Osteoblast (primary cell): ENCODE results near the gene SPARC. TPM values are rescaled to one million over a fixed set of nuclear protein-coding genes. Genes with fewer than 3 reads are reported as not detected.
A peak's percentile ranks its signal among the peaks of the same experiment; 100 is the strongest.

ENCODE experiments used
- DNase-seq: peaks from one replicate; pipeline ENCODE4 v3.0.0; 2011; ENCODE audit warnings: low spot score, mixed read lengths; ENCODE audit not compliant: insufficient read length; ENCODE audit errors: missing footprints
- H2AFZ ChIP-seq: 2 replicates; pipeline ENCODE4 v1.6.0; 2011; ENCODE audit warnings: mild to moderate bottlenecking, low read length
- H3K27ac ChIP-seq: 2 replicates; pipeline ENCODE4 v1.5.1; 2011; ENCODE audit warnings: mild to moderate bottlenecking, low read depth, low read length, moderate library complexity
- H3K27me3 ChIP-seq: 2 replicates; pipeline ENCODE4 v1.6.0; 2012; ENCODE audit warnings: mild to moderate bottlenecking, control low read depth, inconsistent platforms, low read length, moderate library complexity; ENCODE audit not compliant: insufficient read depth
- H3K36me3 ChIP-seq: 2 replicates; pipeline ENCODE4 v1.5.1; 2011; ENCODE audit warnings: mild to moderate bottlenecking, low read length, control low read depth, moderate library complexity; ENCODE audit not compliant: insufficient read depth
- H3K4me1 ChIP-seq: 2 replicates; pipeline ENCODE4 v1.5.1; 2011; ENCODE audit warnings: mild to moderate bottlenecking, low read length, control low read depth, moderate library complexity; ENCODE audit not compliant: insufficient read depth
- H3K4me2 ChIP-seq: 2 replicates; pipeline ENCODE4 v1.6.0; 2011; ENCODE audit warnings: mild to moderate bottlenecking, low read length; ENCODE audit not compliant: insufficient read depth
- H3K4me3 ChIP-seq: fragments of 200-600 bp; sonication (generic); 3 replicates; pipeline ENCODE4 v1.5.1; 2012; ENCODE audit warnings: mild to moderate bottlenecking, low read length, inconsistent platforms; ENCODE audit not compliant: insufficient read depth
- H3K79me2 ChIP-seq: 2 replicates; pipeline ENCODE4 v1.6.0; 2012; ENCODE audit warnings: mild to moderate bottlenecking, low read length, control low read depth, inconsistent platforms; ENCODE audit not compliant: insufficient read depth
- H3K9me3 ChIP-seq: 2 replicates; pipeline ENCODE4 v1.5.1; 2011; ENCODE audit warnings: low read depth, low read length, control low read depth
- H4K20me1 ChIP-seq: 2 replicates; pipeline ENCODE4 v1.6.0; 2012; ENCODE audit warnings: mild to moderate bottlenecking, low read length, control low read depth; ENCODE audit not compliant: insufficient read depth
- total RNA-seq: library from RNA; depleted of rRNA; stranded (reverse); fragments of >200 nt; gene quantifications from 2 replicates; pipeline ENCODE4 v1.2.3, GENCODE V29; 2012
- TF ChIP-seq, protein P1 (sequence below): IDR thresholded peaks from 2 replicates; pipeline ENCODE4 v1.5.1; 2011; ENCODE audit warnings: mild to moderate bottlenecking, low read depth, low read length, moderate library complexity; ENCODE audit errors: extremely low read depth

Gene SPARC
- total RNA-seq, 1 donor: 4,046 TPM

DNA sequence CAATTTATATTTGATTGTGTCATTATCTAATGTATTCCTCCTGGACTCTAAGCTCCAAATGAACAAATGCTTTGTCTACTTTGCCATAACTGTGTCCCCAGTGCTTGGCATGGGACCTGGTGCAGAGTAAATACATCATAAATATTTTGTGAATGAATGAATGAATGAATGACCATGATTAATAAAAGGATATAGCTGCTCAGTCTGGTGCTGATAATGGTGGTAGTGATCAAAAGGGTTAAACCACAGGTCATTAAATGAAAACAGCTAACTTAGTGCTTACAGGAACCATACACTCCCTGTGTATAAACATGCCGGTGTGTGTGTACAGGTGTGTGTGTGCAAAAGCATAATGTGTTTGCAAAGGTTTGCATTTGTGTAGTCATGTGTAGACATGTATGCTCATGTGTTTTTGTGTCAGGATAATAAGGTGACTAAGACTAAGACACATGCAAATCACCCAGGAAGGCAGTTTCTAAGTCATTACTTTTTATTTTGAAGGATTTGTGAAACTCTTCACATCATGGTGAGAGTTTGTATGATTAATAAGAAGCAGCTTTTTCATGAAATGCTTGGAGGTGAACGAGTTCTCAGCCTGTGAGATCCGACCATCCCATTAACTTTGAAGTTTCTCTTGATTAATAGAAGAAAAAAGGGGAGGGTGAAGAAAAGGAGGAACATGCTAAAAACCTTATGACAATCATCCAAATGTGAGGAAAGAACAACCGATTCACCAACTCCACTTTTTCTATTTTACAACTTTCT, 24.6 kb downstream of the SPARC start:
- H3K4me3 ChIP-seq: no peak overlapping the region
- no peak overlapping the region for H3K4me2 ChIP-seq
- peaks cover 63% of the 10 kb centered on the region for H3K4me1 ChIP-seq
- TF ChIP-seq, protein P1, sequence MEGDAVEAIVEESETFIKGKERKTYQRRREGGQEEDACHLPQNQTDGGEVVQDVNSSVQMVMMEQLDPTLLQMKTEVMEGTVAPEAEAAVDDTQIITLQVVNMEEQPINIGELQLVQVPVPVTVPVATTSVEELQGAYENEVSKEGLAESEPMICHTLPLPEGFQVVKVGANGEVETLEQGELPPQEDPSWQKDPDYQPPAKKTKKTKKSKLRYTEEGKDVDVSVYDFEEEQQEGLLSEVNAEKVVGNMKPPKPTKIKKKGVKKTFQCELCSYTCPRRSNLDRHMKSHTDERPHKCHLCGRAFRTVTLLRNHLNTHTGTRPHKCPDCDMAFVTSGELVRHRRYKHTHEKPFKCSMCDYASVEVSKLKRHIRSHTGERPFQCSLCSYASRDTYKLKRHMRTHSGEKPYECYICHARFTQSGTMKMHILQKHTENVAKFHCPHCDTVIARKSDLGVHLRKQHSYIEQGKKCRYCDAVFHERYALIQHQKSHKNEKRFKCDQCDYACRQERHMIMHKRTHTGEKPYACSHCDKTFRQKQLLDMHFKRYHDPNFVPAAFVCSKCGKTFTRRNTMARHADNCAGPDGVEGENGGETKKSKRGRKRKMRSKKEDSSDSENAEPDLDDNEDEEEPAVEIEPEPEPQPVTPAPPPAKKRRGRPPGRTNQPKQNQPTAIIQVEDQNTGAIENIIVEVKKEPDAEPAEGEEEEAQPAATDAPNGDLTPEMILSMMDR: no peak
- H3K27ac ChIP-seq: peak overlapping the region; percentile 76
- H2AFZ ChIP-seq: no peak overlapping the region
- no peak for DNase-seq
- H4K20me1 ChIP-seq: peaks cover 32% of the 10 kb centered on the region
- H3K27me3 ChIP-seq: no peaks in the 10 kb centered on the region
- H3K36me3 ChIP-seq: peaks cover 59% of the 10 kb centered on the region
- H3K9me3 ChIP-seq: no peaks in the 10 kb centered on the region
- peaks cover 11% of the 10 kb centered on the region for H3K79me2 ChIP-seq

DNA sequence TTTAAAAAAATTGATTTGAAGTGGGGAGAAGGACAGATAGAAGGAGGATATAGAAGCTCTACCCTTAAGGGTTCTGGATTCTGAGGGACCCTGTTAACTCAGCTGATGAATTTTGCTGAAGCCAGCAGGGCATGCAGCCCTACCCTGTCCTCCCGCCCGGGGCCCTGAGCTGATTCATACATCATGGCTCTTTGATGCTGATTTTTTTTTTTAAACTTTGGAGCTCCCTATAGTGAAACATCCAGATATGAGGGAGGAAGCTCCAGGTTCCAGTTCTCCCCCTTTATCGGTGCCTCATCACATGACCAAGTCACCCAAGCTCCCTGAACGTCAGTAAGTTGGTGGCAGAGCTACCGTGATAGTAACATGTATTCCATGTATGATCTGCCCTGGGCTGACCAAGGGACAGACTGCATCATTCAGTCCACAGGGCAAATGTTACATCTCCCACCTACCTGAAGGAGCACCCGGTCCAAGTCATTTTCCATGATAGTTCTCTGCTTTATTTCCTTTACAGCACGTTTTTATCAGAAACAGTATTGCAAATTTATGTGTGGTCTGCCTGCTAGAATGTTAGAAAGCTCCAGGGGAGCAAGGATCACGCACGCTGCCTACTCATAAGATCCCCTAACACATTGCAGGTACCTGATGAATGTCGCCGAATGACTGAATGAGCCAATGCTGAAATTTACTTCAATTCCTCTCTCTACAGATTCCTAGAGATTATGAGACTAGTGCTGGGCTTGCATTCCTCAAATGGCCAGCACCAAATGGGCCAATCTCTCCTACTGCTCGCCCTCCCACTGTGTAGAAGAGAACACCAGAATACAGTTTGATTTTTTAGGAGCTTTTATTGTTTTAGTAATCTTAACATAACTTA, 25.9 kb downstream of the SPARC start:
- peaks cover 23% of the 10 kb centered on the region for H4K20me1 ChIP-seq
- no peak overlapping the region for H2AFZ ChIP-seq
- peaks cover 46% of the 10 kb centered on the region for H3K36me3 ChIP-seq
- DNase-seq: peak; percentile 54
- H3K4me3 ChIP-seq: no peak overlapping the region
- H3K4me2 ChIP-seq: no peak overlapping the region
- peaks cover 5% of the 10 kb centered on the region for H3K79me2 ChIP-seq
- TF ChIP-seq, protein P1: no peak
- peak overlapping the region; percentile 76 for H3K27ac ChIP-seq
- H3K9me3 ChIP-seq: no peaks in the 10 kb centered on the region
- H3K4me1 ChIP-seq: peaks cover 53% of the 10 kb centered on the region
- no peaks in the 10 kb centered on the region for H3K27me3 ChIP-seq

DNA sequence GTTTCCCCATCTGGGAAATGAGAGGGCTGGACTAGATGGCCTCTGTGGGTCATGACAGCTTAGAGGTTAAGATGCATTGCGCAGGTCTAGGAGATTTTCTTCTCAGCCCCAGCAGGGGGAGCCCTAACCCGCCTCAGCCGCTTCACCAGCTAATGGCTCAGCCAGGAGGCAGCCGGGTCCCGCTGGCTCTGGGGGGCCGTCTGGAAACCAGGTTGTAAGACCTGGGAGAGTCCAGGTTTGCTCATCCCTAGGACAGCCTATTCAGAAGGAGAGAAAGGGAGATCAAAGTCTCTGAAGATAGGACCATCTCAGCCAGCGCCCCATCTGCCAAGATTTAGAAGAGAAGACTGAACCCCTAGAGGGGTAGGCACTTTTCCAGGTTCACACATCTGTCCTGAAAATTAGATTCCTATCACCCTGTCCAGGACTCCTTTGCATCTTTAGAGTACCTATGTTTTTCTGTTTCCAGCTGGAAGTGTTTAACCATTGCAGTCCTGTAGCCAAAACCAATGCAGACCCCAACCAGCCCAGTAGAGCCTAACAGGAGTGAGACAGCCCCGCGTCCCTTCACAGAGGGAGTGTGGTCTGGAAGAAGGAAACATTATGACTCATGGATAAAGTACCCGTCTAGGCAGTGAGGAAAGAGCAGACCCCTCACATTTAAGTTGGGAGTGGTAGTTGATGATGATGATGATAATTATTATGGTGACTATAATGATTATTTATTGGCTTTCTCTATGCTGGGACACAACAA, 27.5 kb downstream of the SPARC start:
- TF ChIP-seq, protein P1: peak; percentile 91
- Histone ChIP-seq H3K4me1 (peaks cover 36% of the 10 kb centered on the region), H2AFZ (no peak overlapping the region), H3K9me3 (no peaks in the 10 kb centered on the region), H3K27ac (peak overlapping the region; percentile 71), H3K79me2 (peaks cover under 1% of the 10 kb centered on the region), H3K4me2 (peak overlapping the region; percentile 45), H4K20me1 (peaks cover 6% of the 10 kb centered on the region), H3K36me3 (peaks cover 29% of the 10 kb centered on the region), H3K27me3 (no peaks in the 10 kb centered on the region), H3K4me3 (no peak overlapping the region)
- peak; percentile 80 for DNase-seq
